Sigmoid colon (tissue), 4 donors: Measurements from ENCODE around the gene JMY.

Experiments
- CTCF ChIP-seq, 4 experiments: fragments of 450-650 bp in 3 of 4; fragments of 200-600 bp in 1 of 4; IDR thresholded peaks; one replicate each; pipeline ENCODE4 v1.5.1; 2016 to 2019; ENCODE audit warnings: antibody characterized with exemption in 4 of 4, mild to moderate bottlenecking in 3 of 4, moderate library complexity in 2 of 4
- EP300 ChIP-seq, 4 donors: sonication (generic); formaldehyde crosslinking; IDR thresholded peaks; one replicate each; pipeline ENCODE4 v1.6.1; 2017; ENCODE audit warnings: antibody characterized with exemption in 4 of 4
- POLR2A ChIP-seq, 2 donors: fragments of 450-650 bp; IDR thresholded peaks; one replicate each; pipeline ENCODE4 v1.6.1; 2016; ENCODE audit warnings: antibody characterized with exemption in 2 of 2, mild to moderate bottlenecking in 2 of 2, moderate library complexity in 2 of 2
- POLR2AphosphoS5 ChIP-seq, 4 donors: sonication (generic); formaldehyde crosslinking; IDR thresholded peaks; one replicate each; pipeline ENCODE4 v1.6.1; 2017; ENCODE audit warnings: antibody characterized with exemption in 4 of 4

DNA sequence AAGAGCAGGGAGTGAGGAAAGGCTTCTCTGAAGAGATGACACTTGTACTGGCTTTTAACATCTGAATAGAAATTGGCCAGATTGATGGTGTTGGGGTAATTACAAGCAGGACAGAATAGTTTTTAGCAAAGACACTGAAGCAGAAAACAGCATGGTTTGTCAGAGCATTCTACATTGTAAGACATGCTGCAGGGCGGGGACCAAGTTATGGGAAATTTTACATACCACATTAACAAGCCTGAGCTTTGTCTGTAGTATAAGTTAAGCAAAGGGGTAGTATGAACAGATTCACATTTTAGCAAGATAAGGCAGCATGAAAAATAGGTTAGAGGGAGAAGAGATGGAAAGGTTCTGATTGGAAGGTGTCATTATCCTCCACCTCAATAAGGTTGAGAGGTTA lies 66.5 kb downstream of the JMY start:
- TF ChIP-seq CTCF (IDR thresholded peaks at IDR 0.05) (no peak), POLR2A (IDR thresholded peaks at IDR 0.05) (no peak), EP300 (IDR thresholded peaks at IDR 0.05) (no peak), POLR2AphosphoS5 (IDR thresholded peaks at IDR 0.05) (no peak)
